ENCODE data around the gene DYRK1A. TPM values are rescaled to one million over a fixed set of nuclear protein-coding genes. Genes with fewer than 3 reads are reported as not detected.

Gene DYRK1A
- total RNA-seq, 1 donor from 2014 or later: 83.5 TPM

DNA sequence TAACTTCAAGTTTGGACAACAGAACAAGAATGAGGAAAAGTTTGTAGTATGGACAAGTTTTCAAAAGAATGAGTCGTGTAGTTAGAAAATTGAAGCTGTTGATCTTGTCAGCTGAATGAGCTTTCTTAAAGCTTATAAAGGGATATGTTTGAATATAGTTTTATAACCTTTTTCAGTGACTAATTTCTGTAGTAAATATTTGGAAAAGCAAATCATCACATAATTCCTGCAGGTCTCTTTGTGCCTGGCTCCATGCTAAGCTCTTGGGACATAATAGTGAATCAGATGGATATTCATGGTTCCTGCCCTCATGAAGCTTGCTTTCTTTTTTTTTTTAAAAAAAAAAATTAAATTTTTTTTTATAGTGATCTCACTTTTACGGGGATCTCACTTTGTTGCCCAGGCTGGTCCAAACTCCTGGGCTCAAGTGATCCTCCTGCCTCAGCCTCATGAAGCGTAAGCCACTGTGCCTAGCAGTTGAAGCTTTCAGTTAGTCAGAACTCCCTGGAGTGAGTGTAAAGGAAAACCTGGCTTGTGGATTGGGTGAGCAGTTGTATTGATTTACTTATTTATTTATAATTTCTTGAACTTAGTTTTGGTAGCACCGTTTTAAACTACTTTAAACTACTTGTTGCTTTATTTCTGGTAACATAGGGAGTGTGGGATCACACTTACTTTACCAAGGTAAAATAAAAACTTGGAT, 15.5 kb downstream of the DYRK1A start:
- Mint-ChIP-seq H3K4me3 (ENCODE audit: low read depth) (no peak overlapping the region), H3K9me3 (ENCODE audit: low read depth) (no peaks in the 10 kb centered on the region), H3K36me3 (ENCODE audit: insufficient read depth) (no peaks in the 10 kb centered on the region), H3K4me1 (ENCODE audit: low read depth) (peaks cover 54% of the 10 kb centered on the region), H3K27me3 (no peaks in the 10 kb centered on the region), H3K27ac (no peak overlapping the region)
- DNase-seq (ENCODE audit: low spot score, unreplicated experiment): no peak
- no peak for TF ChIP-seq CTCF (IDR thresholded peaks at IDR 0.05; ENCODE audit: unreplicated experiment)

DNA sequence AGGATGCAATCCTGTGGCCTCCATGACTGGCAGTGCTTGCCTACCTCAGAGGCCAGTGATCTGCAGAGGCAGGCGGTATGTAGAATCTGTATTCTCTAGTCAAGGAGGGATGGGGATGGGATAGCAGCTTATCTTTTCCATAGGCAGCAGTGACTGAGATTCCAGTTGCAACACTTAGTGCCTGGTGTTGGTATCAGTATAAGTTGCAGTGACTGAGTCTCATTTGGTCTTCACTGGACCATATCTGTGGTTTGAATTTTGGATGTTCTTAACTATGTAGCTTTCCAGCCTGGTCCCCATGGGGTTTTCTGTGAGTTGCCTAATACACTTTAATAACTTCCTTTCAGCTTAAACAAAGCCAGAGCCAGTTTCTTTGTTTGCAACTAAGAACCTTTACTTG, 16.5 kb downstream of the DYRK1A start:
- H3K36me3 Mint-ChIP-seq (ENCODE audit: insufficient read depth): no peaks in the 10 kb centered on the region
- DNase-seq (ENCODE audit: low spot score, unreplicated experiment): no peak
- no peaks in the 10 kb centered on the region for H3K27me3 Mint-ChIP-seq
- H3K4me1 Mint-ChIP-seq (ENCODE audit: low read depth): peaks cover 58% of the 10 kb centered on the region
- no peak for TF ChIP-seq CTCF (IDR thresholded peaks at IDR 0.05; ENCODE audit: unreplicated experiment)
- H3K9me3 Mint-ChIP-seq (ENCODE audit: low read depth): no peaks in the 10 kb centered on the region
- no peak overlapping the region for H3K4me3 Mint-ChIP-seq (ENCODE audit: low read depth)
- peak overlapping the region; percentile 65 for H3K27ac Mint-ChIP-seq

- H3K4me3 Mint-ChIP-seq (ENCODE audit: low read depth): no peak overlapping the region
- no peak for DNase-seq (ENCODE audit: low spot score, unreplicated experiment)
- no peaks in the 10 kb centered on the region for H3K27me3 Mint-ChIP-seq
- no peaks in the 10 kb centered on the region for H3K36me3 Mint-ChIP-seq (ENCODE audit: insufficient read depth)
- H3K27ac Mint-ChIP-seq: no peak overlapping the region
- H3K4me1 Mint-ChIP-seq (ENCODE audit: low read depth): peaks cover 54% of the 10 kb centered on the region
- no peaks in the 10 kb centered on the region for H3K9me3 Mint-ChIP-seq (ENCODE audit: low read depth)
- no peak for TF ChIP-seq CTCF (IDR thresholded peaks at IDR 0.05; ENCODE audit: unreplicated experiment)
Measured at GRCh38 chr21:37383784-37384311, 17.3 kb downstream of the DYRK1A start.

- Mint-ChIP-seq H3K9me3 (ENCODE audit: low read depth) (no peaks in the 10 kb centered on the region), H3K27me3 (no peaks in the 10 kb centered on the region), H3K4me3 (ENCODE audit: low read depth) (no peak overlapping the region), H3K4me1 (ENCODE audit: low read depth) (peaks cover 51% of the 10 kb centered on the region), H3K36me3 (ENCODE audit: insufficient read depth) (no peaks in the 10 kb centered on the region), H3K27ac (peak overlapping the region; percentile 5)
- no peak for DNase-seq (ENCODE audit: low spot score, unreplicated experiment)
- TF ChIP-seq CTCF (IDR thresholded peaks at IDR 0.05; ENCODE audit: unreplicated experiment): no peak
Measured at GRCh38 chr21:37384416-37384815, 17.8 kb downstream of the DYRK1A start.

GRCh38 chr21:37385179-37385765, 18.7 kb downstream of the DYRK1A start:
- Mint-ChIP-seq H3K36me3 (ENCODE audit: insufficient read depth) (no peaks in the 10 kb centered on the region), H3K9me3 (ENCODE audit: low read depth) (no peaks in the 10 kb centered on the region), H3K4me1 (ENCODE audit: low read depth) (peaks cover 49% of the 10 kb centered on the region), H3K27ac (no peak overlapping the region), H3K27me3 (no peaks in the 10 kb centered on the region), H3K4me3 (ENCODE audit: low read depth) (no peak overlapping the region)
- TF ChIP-seq CTCF (IDR thresholded peaks at IDR 0.05; ENCODE audit: unreplicated experiment): no peak
- no peak for DNase-seq (ENCODE audit: low spot score, unreplicated experiment)
